Endothelial cell of umbilical vein (primary cell): ENCODE measurements around the gene PACS1. TPM values are rescaled to one million over a fixed set of nuclear protein-coding genes. Genes with fewer than 3 reads are reported as not detected.

Experiments
- BruUV-seq: library from RNA; stranded (reverse); fragments of 400-500 nt; replicated peaks from 2 replicates; lab custom pipeline; 2021; lab: Mats Ljungman, UMichigan
- CTCF ChIA-PET: fragments of 300-600, 350-600 bp; sonication (Branson Sonifier 250); formaldehyde crosslinking; loops from one replicate; lab custom pipeline; 2021; ENCODE audit warnings: antibody characterized with exemption, inconsistent platforms; lab: Charles Lee
- POLR2A ChIA-PET: fragments of 300-600, 350-600 bp; sonication (Branson Sonifier 250); formaldehyde crosslinking; loops from one replicate; lab custom pipeline; 2021; ENCODE audit warnings: antibody characterized with exemption, inconsistent platforms; lab: Charles Lee
- DNase-seq: peaks from one replicate; pipeline ENCODE4 v3.0.0-alpha.2; 2011; ENCODE audit warnings: low read depth, low spot score
- FAIRE-seq: peaks from 2 replicates; lab custom pipeline; 2011; peaks lifted over from hg19 to GRCh38; lab: Jason Lieb, UNC
- H2AFZ ChIP-seq: 2 replicates; pipeline ENCODE4 v1.6.0; 2012; ENCODE audit warnings: low read depth, low read length, control low read depth, inconsistent platforms
- H3K27ac ChIP-seq: 2 replicates; pipeline ENCODE4 v1.5.1; 2011; ENCODE audit warnings: low read depth, mild to moderate bottlenecking, control low read depth, low read length, moderate library complexity; ENCODE audit not compliant: insufficient read depth
- H3K27me3 ChIP-seq, 2 experiments: 2 replicates each; pipeline versions ENCODE4 v1.6.0 to v1.6.1; 2011; ENCODE audit warnings: low read length in 2 of 2, mixed read lengths in 1 of 2; ENCODE audit not compliant: control insufficient read depth in 2 of 2, insufficient read depth in 2 of 2
- H3K36me3 ChIP-seq, 2 experiments: 2 replicates in 1 of 2; 3 replicates in 1 of 2; pipeline ENCODE4 v1.5.1; 2011; ENCODE audit warnings: low read length in 2 of 2, mild to moderate bottlenecking in 1 of 2, moderate library complexity in 1 of 2; ENCODE audit not compliant: control insufficient read depth in 2 of 2, insufficient read depth in 2 of 2; ENCODE audit errors: extremely low read depth in 1 of 2
- H3K4me1 ChIP-seq: 3 replicates; pipeline ENCODE4 v1.5.1; 2011; ENCODE audit warnings: mild to moderate bottlenecking, low read length; ENCODE audit not compliant: control insufficient read depth, insufficient read depth; ENCODE audit errors: extremely low read depth
- H3K4me2 ChIP-seq: 2 replicates; pipeline ENCODE4 v1.6.1; 2011; ENCODE audit warnings: low read length, control low read depth, mixed read lengths; ENCODE audit not compliant: insufficient read depth
- H3K4me3 ChIP-seq, 3 experiments: fragments of 200-600 bp in 1 of 3; sonication (generic), shearing (Covaris generic) in 1 of 3; replicated peaks in 1 of 3; 2 replicates each; pipeline ENCODE4 v1.5.1; 2011 to 2016; ENCODE audit warnings: control low read depth in 3 of 3, low read length in 3 of 3, mild to moderate bottlenecking in 2 of 3, inconsistent platforms in 1 of 3, low read depth in 1 of 3, moderate library complexity in 1 of 3; ENCODE audit not compliant: insufficient read depth in 1 of 3
- H3K79me2 ChIP-seq: 2 replicates; pipeline ENCODE4 v1.6.0; 2012; ENCODE audit warnings: low read length, inconsistent platforms; ENCODE audit not compliant: control insufficient read depth, insufficient read depth
- H3K9ac ChIP-seq: replicated peaks from 2 replicates; pipeline ENCODE3; 2011; ENCODE audit warnings: low read length, control low read depth; ENCODE audit not compliant: insufficient read depth; ENCODE audit errors: extremely low read depth
- H3K9me1 ChIP-seq: replicated peaks from 3 replicates; pipeline ENCODE4 v1.6.0; 2011; ENCODE audit warnings: mild to moderate bottlenecking, low read length; ENCODE audit not compliant: control insufficient read depth, insufficient read depth; ENCODE audit errors: extremely low read depth
- H3K9me3 ChIP-seq: replicated peaks from 2 replicates; pipeline ENCODE4 v1.5.1; 2012; ENCODE audit warnings: low read length, inconsistent platforms; ENCODE audit not compliant: control insufficient read depth, insufficient read depth
- H4K20me1 ChIP-seq: replicated peaks from 2 replicates; pipeline ENCODE3; 2011; ENCODE audit warnings: mild to moderate bottlenecking, low read length; ENCODE audit not compliant: control insufficient read depth, insufficient read depth; ENCODE audit errors: extremely low read depth
- EZH2 ChIP-seq: IDR thresholded peaks from 2 replicates; pipeline ENCODE4 v1.6.1; 2012; ENCODE audit warnings: borderline replicate concordance, low read depth, mild to moderate bottlenecking, moderate library complexity, low read length, inconsistent platforms; ENCODE audit not compliant: severe bottlenecking
- FOS ChIP-seq: IDR thresholded peaks from 2 replicates; pipeline ENCODE4 v1.6.1; 2011; ENCODE audit warnings: mild to moderate bottlenecking, low read length, moderate library complexity, borderline replicate concordance; ENCODE audit not compliant: insufficient read depth
- GATA2 ChIP-seq: IDR thresholded peaks from 2 replicates; pipeline ENCODE4 v1.7.0; 2011; ENCODE audit warnings: low read depth, mild to moderate bottlenecking, moderate library complexity, mixed read lengths, low read length; ENCODE audit not compliant: insufficient read length, insufficient read depth
- JUN ChIP-seq: IDR thresholded peaks from 2 replicates; pipeline ENCODE4 v1.6.1; 2011; ENCODE audit warnings: borderline replicate concordance, low read depth; ENCODE audit not compliant: insufficient read length, insufficient read depth
- MAX ChIP-seq: IDR thresholded peaks from 2 replicates; pipeline ENCODE4 v1.6.1; 2011; ENCODE audit not compliant: insufficient read depth, insufficient read length
- MYC ChIP-seq: IDR thresholded peaks from one replicate; pipeline ENCODE4 v1.6.1; 2011; ENCODE audit warnings: mild to moderate bottlenecking, low read depth, low read length
- POLR2A ChIP-seq: IDR thresholded peaks from 2 replicates; pipeline ENCODE4 v1.6.1; 2012; ENCODE audit warnings: low read depth, mild to moderate bottlenecking, control low read depth, low read length
- POLR2AphosphoS5 ChIP-seq: IDR thresholded peaks from 2 replicates; pipeline ENCODE4 v1.6.1; 2012; ENCODE audit warnings: low read depth, mild to moderate bottlenecking, control low read depth, low read length, moderate library complexity; ENCODE audit not compliant: insufficient read depth
- dilution Hi-C: fragments of 300-500 bp; cut with MboI; formaldehyde crosslinking; loops from one replicate; pipeline ENCODE4 v1.15.0; 2019; ENCODE audit warnings: low sequenced_read_pairs; ENCODE audit not compliant: extremely low pct_ligation_motif_present
- intact Hi-C: fragments of 100-400 bp; cut with micrococcal nuclease; formaldehyde crosslinking; loops from one replicate; pipeline ENCODE4 v1.10.0; 2022
- polyA plus RNA-seq, 4 experiments: library from polyadenylated mRNA; depleted of rRNA in 3 of 4; stranded (reverse) in 3 of 4; unstranded in 1 of 4; fragments of >200 nt; gene quantifications; 2 replicates each; pipeline versions ENCODE4 v1.2.1 to v1.2.3, GENCODE V29; 2011 to 2012; ENCODE audit warnings: missing spikeins in 1 of 4
- total RNA-seq: library from RNA; stranded (reverse); gene quantifications from 2 replicates; pipeline ENCODE4 v1.2.3, GENCODE V29; 2021
- TF ChIP-seq, protein P1 (sequence below), 2 donors: IDR thresholded peaks; 1 replicate in 1 of 2; 2 replicates in 1 of 2; pipeline ENCODE4 v1.5.1; 2011; ENCODE audit warnings: low read length in 2 of 2, mild to moderate bottlenecking in 2 of 2, moderate library complexity in 2 of 2, control low read depth in 1 of 2, inconsistent platforms in 1 of 2, low read depth in 1 of 2; ENCODE audit not compliant: insufficient read depth in 1 of 2; ENCODE audit errors: extremely low read depth in 1 of 2

Gene PACS1
- total and polyA plus RNA-seq, 2 donors (not counting 3 experiments of a cell fraction or from before 2014, with no cell fraction given): 26.4 to 64.4 TPM

GRCh38 chr11:66037327-66037726 lies 32.7 kb upstream of the PACS1 start:
- Histone ChIP-seq H3K36me3 (no peaks in the 10 kb centered on the region), H3K9me3 (no peaks in the 10 kb centered on the region), H2AFZ (no peak overlapping the region), H3K27me3 (peaks cover 0 to 10% of the 10 kb centered on the region in 2 experiments), H3K4me2 (no peak overlapping the region), H3K4me1 (no peaks in the 10 kb centered on the region), H3K4me3 (no peak overlapping the region), H4K20me1 (no peaks in the 10 kb centered on the region), H3K9me1 (no peaks in the 10 kb centered on the region), H3K79me2 (no peaks in the 10 kb centered on the region), H3K9ac (no peak overlapping the region), H3K27ac (no peak overlapping the region)
- no peak for DNase-seq
- TF ChIP-seq JUN (no peak), POLR2AphosphoS5 (no peak), MAX (no peak)
- BruUV-seq: no TSS peak
- FAIRE-seq: no peak
- dilution Hi-C loops: no loop called here
- ChIA-PET CTCF (interaction anchor here (1.5 to 3.3 kb wide), 2 partner anchors 8 to 15 kb away, joined by 6 to 18 read pairs; no protein-coding TSS in a partner anchor), POLR2A (no interaction called here)
- intact Hi-C loops: no loop called here

GRCh38 chr11:66039765-66040164 lies 30.3 kb upstream of the PACS1 start:
- Histone ChIP-seq H2AFZ (no peak overlapping the region), H4K20me1 (no peaks in the 10 kb centered on the region), H3K9ac (no peak overlapping the region), H3K27me3 (peaks cover 0 to 8% of the 10 kb centered on the region in 2 experiments), H3K79me2 (no peaks in the 10 kb centered on the region), H3K9me3 (no peaks in the 10 kb centered on the region), H3K27ac (no peak overlapping the region), H3K9me1 (no peaks in the 10 kb centered on the region), H3K4me3 (no peak overlapping the region), H3K4me2 (no peak overlapping the region), H3K4me1 (no peaks in the 10 kb centered on the region), H3K36me3 (no peaks in the 10 kb centered on the region)
- intact Hi-C loops (no loop called here), dilution Hi-C loops (no loop called here)
- BruUV-seq: no TSS peak
- DNase-seq (no peak), FAIRE-seq (no peak)
- CTCF ChIA-PET: interaction anchor here (1.3 to 2.5 kb wide), 2 partner anchors 10 to 17 kb away, joined by 3 to 10 read pairs; no protein-coding TSS in a partner anchor
- POLR2A ChIA-PET: no interaction called here
- TF ChIP-seq POLR2A (no peak), GATA2 (no peak), FOS (no peak), MAX (no peak), MYC (no peak), POLR2AphosphoS5 (no peak), EZH2 (no peak), JUN (no peak)
- TF ChIP-seq, protein P1, sequence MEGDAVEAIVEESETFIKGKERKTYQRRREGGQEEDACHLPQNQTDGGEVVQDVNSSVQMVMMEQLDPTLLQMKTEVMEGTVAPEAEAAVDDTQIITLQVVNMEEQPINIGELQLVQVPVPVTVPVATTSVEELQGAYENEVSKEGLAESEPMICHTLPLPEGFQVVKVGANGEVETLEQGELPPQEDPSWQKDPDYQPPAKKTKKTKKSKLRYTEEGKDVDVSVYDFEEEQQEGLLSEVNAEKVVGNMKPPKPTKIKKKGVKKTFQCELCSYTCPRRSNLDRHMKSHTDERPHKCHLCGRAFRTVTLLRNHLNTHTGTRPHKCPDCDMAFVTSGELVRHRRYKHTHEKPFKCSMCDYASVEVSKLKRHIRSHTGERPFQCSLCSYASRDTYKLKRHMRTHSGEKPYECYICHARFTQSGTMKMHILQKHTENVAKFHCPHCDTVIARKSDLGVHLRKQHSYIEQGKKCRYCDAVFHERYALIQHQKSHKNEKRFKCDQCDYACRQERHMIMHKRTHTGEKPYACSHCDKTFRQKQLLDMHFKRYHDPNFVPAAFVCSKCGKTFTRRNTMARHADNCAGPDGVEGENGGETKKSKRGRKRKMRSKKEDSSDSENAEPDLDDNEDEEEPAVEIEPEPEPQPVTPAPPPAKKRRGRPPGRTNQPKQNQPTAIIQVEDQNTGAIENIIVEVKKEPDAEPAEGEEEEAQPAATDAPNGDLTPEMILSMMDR (IDR thresholded peaks at IDR 0.05; ENCODE audit: extremely low read depth in 1 of 2, insufficient read depth in 1 of 2, low read depth in 1 of 2, low read length in 2 of 2): no peak
